Fibroblast of villous mesenchyme (primary cell): ENCODE results near the gene SLMAP. TPM values are rescaled to one million over a fixed set of nuclear protein-coding genes. Genes with fewer than 3 reads are reported as not detected.

ENCODE experiments used
- DNase-seq: peaks from one replicate; pipeline ENCODE4 v3.0.0-alpha.2; 2010; ENCODE audit warnings: low read depth
- H3K4me3 ChIP-seq: 2 replicates; pipeline ENCODE4 v1.5.1; 2011; ENCODE audit warnings: low read depth, mild to moderate bottlenecking, low read length
- total RNA-seq: library from RNA; depleted of rRNA; stranded (reverse); fragments of >200 nt; gene quantifications from 2 replicates; pipeline ENCODE4 v1.2.3, GENCODE V29; 2012
- TF ChIP-seq, protein P1 (sequence below): IDR thresholded peaks from 2 replicates; pipeline ENCODE4 v1.5.1; 2012; ENCODE audit warnings: low read depth, mild to moderate bottlenecking, low read length; ENCODE audit not compliant: insufficient read depth

Gene SLMAP
- total RNA-seq, 1 donor, result 77.3 TPM

DNA sequence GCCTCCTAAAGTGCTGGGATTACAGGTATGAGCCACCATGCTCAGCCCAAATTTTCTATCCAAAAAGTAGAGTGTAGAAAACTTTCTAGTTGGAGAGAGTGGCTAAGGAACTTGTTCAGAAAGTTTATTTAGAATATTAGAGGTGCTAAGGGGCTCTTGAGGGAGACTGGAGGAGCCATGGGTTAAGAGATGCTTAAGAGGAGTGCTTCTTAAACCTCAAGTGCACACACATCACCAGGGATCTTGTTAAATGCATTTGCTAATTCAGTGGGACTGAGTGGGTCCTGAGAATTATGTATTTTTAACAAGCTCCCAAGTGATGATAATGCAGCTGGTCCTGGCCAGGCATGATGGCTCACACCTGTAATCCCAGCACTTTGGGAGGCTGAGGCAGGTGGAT lies 29.7 kb upstream of the SLMAP start:
- TF ChIP-seq, protein P1, sequence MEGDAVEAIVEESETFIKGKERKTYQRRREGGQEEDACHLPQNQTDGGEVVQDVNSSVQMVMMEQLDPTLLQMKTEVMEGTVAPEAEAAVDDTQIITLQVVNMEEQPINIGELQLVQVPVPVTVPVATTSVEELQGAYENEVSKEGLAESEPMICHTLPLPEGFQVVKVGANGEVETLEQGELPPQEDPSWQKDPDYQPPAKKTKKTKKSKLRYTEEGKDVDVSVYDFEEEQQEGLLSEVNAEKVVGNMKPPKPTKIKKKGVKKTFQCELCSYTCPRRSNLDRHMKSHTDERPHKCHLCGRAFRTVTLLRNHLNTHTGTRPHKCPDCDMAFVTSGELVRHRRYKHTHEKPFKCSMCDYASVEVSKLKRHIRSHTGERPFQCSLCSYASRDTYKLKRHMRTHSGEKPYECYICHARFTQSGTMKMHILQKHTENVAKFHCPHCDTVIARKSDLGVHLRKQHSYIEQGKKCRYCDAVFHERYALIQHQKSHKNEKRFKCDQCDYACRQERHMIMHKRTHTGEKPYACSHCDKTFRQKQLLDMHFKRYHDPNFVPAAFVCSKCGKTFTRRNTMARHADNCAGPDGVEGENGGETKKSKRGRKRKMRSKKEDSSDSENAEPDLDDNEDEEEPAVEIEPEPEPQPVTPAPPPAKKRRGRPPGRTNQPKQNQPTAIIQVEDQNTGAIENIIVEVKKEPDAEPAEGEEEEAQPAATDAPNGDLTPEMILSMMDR, result no peak
- no peak overlapping the region for H3K4me3 ChIP-seq
- no peak for DNase-seq

DNA sequence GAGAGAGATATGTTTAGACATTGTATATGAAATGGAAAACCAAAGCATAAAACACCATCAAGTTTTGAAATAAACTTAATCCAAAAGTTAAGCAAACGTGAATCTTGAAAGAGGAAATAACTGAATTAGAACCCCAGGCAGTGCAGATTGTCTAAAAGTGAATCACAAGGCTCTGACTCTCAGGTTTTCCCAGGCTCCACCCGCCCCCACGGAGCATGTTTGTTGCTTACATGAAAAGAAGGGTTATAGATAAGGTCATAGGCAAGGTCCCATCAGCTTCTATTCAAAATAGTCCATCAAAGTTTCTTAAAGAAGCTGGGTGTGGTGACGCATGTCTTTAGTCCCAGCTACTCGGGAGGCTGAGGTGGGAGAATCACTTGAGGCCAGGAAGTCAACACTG lies 29.0 kb upstream of the SLMAP start:
- DNase-seq, result no peak

DNA sequence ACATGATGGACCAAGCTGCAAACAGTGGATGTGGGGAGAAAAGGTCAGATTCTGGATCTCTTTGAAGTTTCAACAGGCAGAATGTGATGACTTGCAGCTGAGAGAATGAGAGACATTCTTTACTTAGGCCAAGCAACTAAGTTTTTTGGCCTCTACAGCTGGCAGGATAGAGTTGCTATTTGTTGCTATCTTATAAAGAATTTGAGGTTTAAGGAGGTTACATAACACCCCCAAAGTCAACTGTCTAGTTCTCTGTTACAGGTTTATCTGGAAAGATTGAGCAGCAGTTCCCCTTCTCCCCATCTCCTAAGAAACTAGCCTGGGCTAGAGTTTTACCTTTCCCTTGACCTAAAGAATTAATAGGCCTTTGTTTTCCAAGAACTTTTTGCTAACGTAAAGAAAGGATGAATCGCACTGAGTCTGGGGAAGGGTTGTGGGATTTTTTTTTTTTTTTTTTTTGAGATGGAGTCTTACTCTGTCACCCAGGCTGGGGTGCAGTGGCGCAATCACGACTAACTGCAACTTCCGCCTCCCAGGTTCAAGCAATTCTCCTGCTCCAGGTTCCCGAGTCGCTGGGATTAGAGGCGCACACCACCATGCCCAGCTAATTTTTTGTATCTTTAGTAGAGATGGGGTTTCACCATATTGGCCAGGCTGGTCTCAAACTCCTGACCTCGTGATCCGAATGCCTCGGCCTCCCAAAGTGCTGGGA lies 26.6 kb upstream of the SLMAP start:
- TF ChIP-seq, protein P1, result no peak
- DNase-seq, result peak; percentile 18
- H3K4me3 ChIP-seq, result no peak overlapping the region

More for the DNA sequence above, 29.0 kb upstream of the SLMAP start:
- H3K4me3 ChIP-seq, result no peak overlapping the region
- TF ChIP-seq, protein P1, result no peak

DNA sequence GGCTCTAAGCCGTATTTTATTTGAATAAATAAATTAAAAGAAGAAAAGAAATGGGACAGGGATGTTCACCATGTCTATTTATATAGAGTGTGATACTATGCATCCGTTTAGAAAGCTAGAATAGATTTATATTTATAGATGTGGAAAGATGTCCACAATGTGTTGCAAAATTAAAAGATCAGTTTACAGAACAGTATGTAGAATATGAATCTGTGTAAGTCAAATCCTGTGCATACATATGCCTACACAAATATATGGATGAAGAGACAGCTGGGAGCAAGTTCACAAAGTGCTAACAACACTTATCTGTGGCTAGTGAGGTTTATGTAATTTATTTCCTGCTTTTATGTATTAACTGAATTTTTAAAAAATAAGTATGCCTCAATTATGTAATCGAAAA lies 25.4 kb upstream of the SLMAP start:
- TF ChIP-seq, protein P1, result no peak
- DNase-seq, result no peak
- H3K4me3 ChIP-seq, result no peak overlapping the region

DNA sequence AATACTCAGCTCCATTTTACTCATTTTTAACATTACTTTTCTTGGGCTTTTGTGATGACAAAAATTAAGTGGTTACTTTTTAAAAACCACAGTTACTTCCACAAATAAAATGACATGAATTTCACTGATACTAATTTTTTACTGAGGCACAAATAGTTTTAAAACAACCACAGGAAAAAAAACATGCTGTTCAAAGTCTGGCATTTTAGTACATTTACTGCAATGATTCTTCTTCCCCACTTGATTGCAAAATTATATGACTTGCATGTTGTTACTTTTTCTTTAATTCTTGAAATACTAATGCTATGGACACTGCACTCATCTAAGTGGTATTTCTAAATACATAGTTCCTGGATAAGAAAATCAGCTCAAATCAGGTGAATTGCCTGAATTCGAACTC lies 24.8 kb upstream of the SLMAP start:
- DNase-seq, result no peak
- H3K4me3 ChIP-seq, result no peak overlapping the region
- TF ChIP-seq, protein P1, result no peak

DNA sequence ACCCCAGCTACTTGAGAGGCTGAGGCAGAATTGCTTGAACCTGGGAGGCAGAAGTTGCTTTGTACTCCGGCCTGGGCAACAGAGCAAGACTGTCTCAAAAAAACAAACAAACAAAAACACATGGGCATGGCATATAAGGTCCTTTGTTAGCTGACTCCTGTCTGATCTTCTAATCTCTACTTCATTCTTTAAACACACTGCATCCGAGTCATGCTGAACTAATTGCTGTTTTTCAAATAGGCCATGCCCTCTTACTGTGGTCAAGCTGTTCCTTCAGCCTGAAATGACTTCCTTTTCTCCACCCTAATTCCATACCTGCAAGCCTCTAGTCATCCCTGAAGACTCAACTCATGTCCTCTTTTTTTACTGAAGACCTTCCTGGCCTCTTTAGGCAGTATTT lies 22.3 kb upstream of the SLMAP start:
- H3K4me3 ChIP-seq, result no peak overlapping the region
- no peak for DNase-seq
- TF ChIP-seq, protein P1, result no peak

DNA sequence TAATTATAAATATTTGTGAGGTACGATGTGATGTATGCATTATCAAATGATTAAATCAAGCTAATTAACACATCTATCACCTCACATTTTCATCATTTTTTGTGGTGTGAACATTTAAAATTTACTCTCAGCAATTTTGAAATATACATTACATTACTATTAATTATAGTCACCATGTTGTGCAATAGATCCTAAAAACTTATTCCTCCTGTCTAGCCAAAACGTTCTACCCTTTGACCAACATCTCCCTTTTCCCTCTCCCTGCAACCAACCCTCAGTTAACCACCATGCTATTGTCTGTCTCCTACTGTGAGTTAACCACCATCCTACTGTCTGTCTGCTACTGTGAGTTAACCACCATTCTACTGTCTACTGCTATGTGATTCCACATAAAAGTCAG lies 20.7 kb upstream of the SLMAP start:
- DNase-seq, result no peak
- no peak overlapping the region for H3K4me3 ChIP-seq
- TF ChIP-seq, protein P1, result no peak
